Type B pancreatic cell (in vitro differentiated cells): Measurements from ENCODE around the gene CHSY3. TPM values are rescaled to one million over a fixed set of nuclear protein-coding genes. Genes with fewer than 3 reads are reported as not detected.

Experiments
- DNase-seq: peaks from one replicate; pipeline ENCODE4 v3.0.0; 2021; ENCODE audit warnings: mixed read lengths; ENCODE audit not compliant: unreplicated experiment; ENCODE audit errors: extremely low spot score
- H3K27ac Mint-ChIP-seq: 2 replicates; pipeline ENCODE4 v1.8.0; 2021; ENCODE audit warnings: mild to moderate bottlenecking, mixed read lengths
- H3K27me3 Mint-ChIP-seq: 2 replicates; pipeline ENCODE4 v1.8.0; 2021; ENCODE audit warnings: mixed read lengths
- H3K36me3 Mint-ChIP-seq: 2 replicates; pipeline ENCODE4 v1.8.0; 2021; ENCODE audit warnings: mixed read lengths
- H3K4me1 Mint-ChIP-seq: one replicate; pipeline ENCODE4 v1.8.0; 2021; ENCODE audit warnings: mixed read lengths; ENCODE audit not compliant: unreplicated experiment
- H3K4me3 Mint-ChIP-seq: 2 replicates; pipeline ENCODE4 v1.8.0; 2021; ENCODE audit warnings: mild to moderate bottlenecking, mixed read lengths
- H3K9me3 Mint-ChIP-seq: 2 replicates; pipeline ENCODE4 v1.8.0; 2021; ENCODE audit warnings: mixed read lengths
- CTCF ChIP-seq: fragments of 200-600 bp; sonication (generic); conservative IDR thresholded peaks from 2 replicates; pipeline ENCODE4 v1.5.0; 2021; ENCODE audit warnings: antibody characterized with exemption, mild to moderate bottlenecking
- total RNA-seq: library from RNA; stranded (reverse); gene quantifications from 2 replicates; pipeline ENCODE4 v1.2.1, GENCODE V29; 2021; ENCODE audit warnings: low replicate concordance

The CHSY3 gene
- total RNA-seq, 1 donor from 2014 or later = 4.9 TPM

DNA sequence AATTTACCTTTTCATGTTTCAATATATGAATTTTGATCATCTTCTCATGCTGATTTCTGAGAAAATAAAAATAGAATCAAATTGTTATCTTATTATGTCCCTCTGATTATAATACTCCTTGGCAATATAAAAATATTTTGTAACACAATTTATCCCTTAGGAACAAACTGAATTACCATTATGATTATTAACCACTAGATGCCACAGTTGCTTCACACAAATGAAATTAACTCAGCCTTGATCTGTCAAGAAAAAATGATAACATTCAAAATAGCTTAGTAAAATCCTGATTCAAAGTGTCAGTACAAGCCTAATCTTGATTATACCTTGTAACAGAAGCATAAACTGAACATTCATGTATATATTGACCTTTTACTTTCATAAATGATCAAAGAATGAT lies 4.8 kb upstream of the CHSY3 start:
- Mint-ChIP-seq H3K27me3 (peaks cover 36% of the 10 kb centered on the region), H3K4me3 (no peak overlapping the region), H3K36me3 (no peaks in the 10 kb centered on the region), H3K4me1 (peaks cover 6% of the 10 kb centered on the region), H3K27ac (no peak overlapping the region), H3K9me3 (no peaks in the 10 kb centered on the region)
- DNase-seq = no peak
- peak; percentile 53 for TF ChIP-seq CTCF

GRCh38 chr5:129902816-129903215 lies 1.4 kb upstream of the CHSY3 start:
- no peak overlapping the region for H3K27ac Mint-ChIP-seq
- no peaks in the 10 kb centered on the region for H3K9me3 Mint-ChIP-seq
- H3K36me3 Mint-ChIP-seq = no peaks in the 10 kb centered on the region
- no peak for TF ChIP-seq CTCF
- peaks cover 52% of the 10 kb centered on the region for H3K27me3 Mint-ChIP-seq
- DNase-seq = no peak
- peaks cover 22% of the 10 kb centered on the region for H3K4me1 Mint-ChIP-seq
- peak overlapping the region; percentile 93 for H3K4me3 Mint-ChIP-seq

DNA sequence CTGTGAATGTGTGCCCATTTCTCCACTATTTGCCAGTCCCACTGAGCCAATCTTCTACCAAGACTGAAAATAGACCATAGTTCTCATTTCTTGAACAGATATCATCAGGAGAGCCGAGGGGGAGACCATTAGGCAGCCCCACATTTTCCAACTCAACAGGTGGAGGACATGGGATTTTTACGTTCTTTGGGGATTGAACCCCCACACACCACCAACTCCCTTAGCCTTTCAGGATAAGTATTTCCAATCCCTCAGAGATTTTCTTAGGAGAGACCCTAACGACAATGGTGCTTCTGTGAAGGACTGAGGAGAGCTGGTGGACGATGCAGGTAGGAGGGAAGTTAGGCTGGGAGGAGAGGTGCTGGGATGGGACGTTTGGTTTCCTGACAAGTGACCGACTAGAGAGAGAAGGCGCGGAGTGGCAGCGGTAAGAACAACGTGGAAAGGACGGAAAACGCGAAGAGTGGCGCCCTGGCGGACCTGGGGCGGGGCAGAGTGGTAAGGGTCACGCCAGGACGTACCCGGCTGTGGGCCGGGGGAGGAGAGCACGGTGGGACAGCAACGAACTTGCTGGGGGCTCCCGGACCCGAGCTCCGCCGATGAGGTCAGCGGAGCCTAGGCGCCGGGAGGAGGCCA lies 681 bp upstream of the CHSY3 start:
- peak overlapping the region; percentile 93 for H3K4me3 Mint-ChIP-seq
- no peaks in the 10 kb centered on the region for H3K36me3 Mint-ChIP-seq
- DNase-seq = no peak
- H3K27me3 Mint-ChIP-seq = peaks cover 53% of the 10 kb centered on the region
- TF ChIP-seq CTCF = no peak
- peaks cover 22% of the 10 kb centered on the region for H3K4me1 Mint-ChIP-seq
- no peaks in the 10 kb centered on the region for H3K9me3 Mint-ChIP-seq
- peak overlapping the region; percentile 64 for H3K27ac Mint-ChIP-seq

DNA sequence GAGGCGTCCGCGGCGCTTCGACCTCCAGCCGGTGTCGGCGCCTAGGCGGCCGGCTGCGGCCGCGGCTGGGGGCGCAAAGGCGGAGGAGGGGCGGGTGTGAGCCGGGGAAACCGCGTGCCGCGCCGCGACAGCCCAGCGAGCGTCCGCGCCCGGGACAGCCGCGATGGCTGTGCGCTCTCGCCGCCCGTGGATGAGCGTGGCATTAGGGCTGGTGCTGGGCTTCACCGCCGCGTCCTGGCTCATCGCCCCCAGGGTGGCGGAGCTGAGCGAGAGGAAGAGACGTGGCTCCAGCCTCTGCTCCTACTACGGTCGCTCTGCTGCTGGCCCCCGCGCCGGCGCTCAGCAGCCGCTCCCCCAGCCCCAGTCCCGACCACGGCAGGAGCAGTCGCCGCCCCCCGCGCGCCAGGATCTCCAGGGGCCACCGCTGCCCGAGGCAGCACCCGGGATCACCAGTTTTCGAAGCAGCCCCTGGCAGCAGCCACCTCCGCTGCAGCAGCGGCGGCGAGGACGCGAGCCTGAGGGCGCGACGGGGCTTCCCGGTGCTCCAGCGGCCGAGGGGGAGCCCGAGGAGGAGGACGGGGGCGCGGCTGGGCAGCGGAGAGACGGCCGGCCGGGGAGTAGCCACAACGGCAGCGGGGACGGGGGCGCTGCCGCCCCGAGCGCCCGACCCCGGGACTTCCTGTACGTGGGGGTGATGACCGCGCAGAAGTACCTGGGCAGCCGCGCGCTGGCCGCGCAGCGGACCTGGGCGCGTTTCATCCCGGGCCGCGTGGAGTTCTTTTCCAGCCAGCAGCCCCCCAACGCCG lies 605 bp downstream of the CHSY3 start:
- Mint-ChIP-seq H3K36me3 (no peaks in the 10 kb centered on the region), H3K27ac (no peak overlapping the region), H3K4me3 (peak overlapping the region; percentile 95), H3K27me3 (peaks cover 47% of the 10 kb centered on the region), H3K4me1 (peaks cover 22% of the 10 kb centered on the region), H3K9me3 (no peaks in the 10 kb centered on the region)
- peak; percentile 68 for DNase-seq
- TF ChIP-seq CTCF = peak; percentile 3

- H3K27ac Mint-ChIP-seq = peak overlapping the region; percentile 55
- TF ChIP-seq CTCF = no peak
- H3K4me1 Mint-ChIP-seq = peaks cover 22% of the 10 kb centered on the region
- no peak for DNase-seq
- H3K36me3 Mint-ChIP-seq = no peaks in the 10 kb centered on the region
- no peaks in the 10 kb centered on the region for H3K9me3 Mint-ChIP-seq
- peak overlapping the region; percentile 95 for H3K4me3 Mint-ChIP-seq
- H3K27me3 Mint-ChIP-seq = peaks cover 47% of the 10 kb centered on the region
Observed at GRCh38 chr5:129905473-129906176, 1.4 kb downstream of the CHSY3 start.
